ENCODE data around the gene WDR62. TPM values are rescaled to one million over a fixed set of nuclear protein-coding genes. Genes with fewer than 3 reads are reported as not detected.

The WDR62 gene
- total RNA-seq, 2 experiments from 2014 or later: 2.0 to 2.6 TPM

DNA sequence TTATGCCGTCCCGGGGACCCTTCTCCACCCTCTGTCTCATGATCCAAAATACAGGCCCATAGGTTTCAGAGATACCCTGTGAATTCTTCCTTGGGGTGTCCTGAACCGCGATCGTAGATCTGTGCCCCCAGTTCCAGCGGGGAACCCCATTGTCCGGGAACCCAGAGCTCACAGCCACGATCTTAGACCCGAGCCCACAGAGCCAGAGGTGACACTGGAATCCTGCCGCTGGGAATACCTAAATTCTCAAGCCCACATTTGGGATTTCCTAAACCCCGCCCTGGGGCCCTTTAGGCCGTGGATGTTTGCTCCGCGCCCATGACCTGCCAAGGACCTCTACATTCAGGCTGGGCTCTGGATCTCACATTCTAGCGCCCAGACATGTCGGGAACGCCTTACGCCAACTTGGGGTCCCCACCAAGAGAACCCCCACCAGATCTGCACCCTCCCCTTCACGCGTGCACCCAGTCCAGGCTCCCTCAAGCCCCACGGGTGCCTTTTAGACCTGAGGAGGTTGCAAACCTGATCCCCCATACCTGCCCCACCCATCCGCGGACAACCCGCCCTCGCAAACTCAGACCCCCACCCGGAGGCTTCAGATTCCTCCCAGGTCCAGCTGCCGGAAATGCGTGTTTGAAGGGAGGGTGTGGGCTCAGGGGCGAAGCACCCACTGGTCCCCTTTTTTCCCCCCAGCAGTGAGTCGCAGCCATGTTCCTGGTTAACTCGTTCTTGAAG lies 85.8 kb downstream of the WDR62 start:
- H3K4me3 Mint-ChIP-seq: peak overlapping the region; percentile 89
- TF ChIP-seq CTCF (IDR thresholded peaks at IDR 0.05): no peak
- no peaks in the 10 kb centered on the region for H3K9me3 ChIP-seq (ENCODE audit: control insufficient read depth in 1 of 2, insufficient read depth in 1 of 2, low read length in 2 of 2)
- H3K27ac Mint-ChIP-seq: peak overlapping the region; percentile 60
- H3K27me3 ChIP-seq (ENCODE audit: control insufficient read depth in 1 of 2, insufficient read depth in 2 of 2, low read length in 2 of 2): no peaks in the 10 kb centered on the region
- H3K4me1 ChIP-seq (ENCODE audit: insufficient read depth, low read length): peaks cover 25% of the 10 kb centered on the region
- ATAC-seq (ENCODE audit: poor library complexity) (peak; percentile 11), DNase-seq (peak in 10 of 14 experiments; percentile 8 to 74 (median 28))
- ChIA-PET POLR2A (interaction anchor here (1.0 to 2.0 kb wide), 4 partner anchors 10 to 33 kb away, joined by 3 to 44 read pairs (median 12); partner anchors contain the start of genes POLR2I and TBCB), CTCF (interaction anchor here (1.6 to 2.0 kb wide), 2 partner anchors 13 to 75 kb away, joined by 7 to 15 read pairs; partner anchors contain the start of genes ZNF146 and ZNF565)
- H3K4me3 ChIP-seq (ENCODE audit: low read length): peak overlapping the region; percentile 97
- H3K9me3 Mint-ChIP-seq: no peaks in the 10 kb centered on the region
- peak overlapping the region; percentile 50 to 80 for H3K27ac ChIP-seq (ENCODE audit: low read depth in 1 of 2, low read length in 2 of 2)
- intact Hi-C loops (cut with DNase I, micrococcal nuclease): loop anchor here (1.0 to 5.0 kb wide), 5 partner anchors 14 to 86 kb away; partner anchors contain the start of genes THAP8 (in 2 of the 2), WDR62 (in 2 of the 2), TBCB (in 1 of the 2) and ZNF565 (in 1 of the 2)
- H3K4me1 Mint-ChIP-seq (ENCODE audit: low read depth): peaks cover 22% of the 10 kb centered on the region
- peaks cover 48% of the 10 kb centered on the region for H3K36me3 Mint-ChIP-seq (ENCODE audit: low read depth)
- no peaks in the 10 kb centered on the region for H3K27me3 Mint-ChIP-seq
- H3K36me3 ChIP-seq (ENCODE audit: insufficient read depth, low read length): peaks cover 23% of the 10 kb centered on the region

DNA sequence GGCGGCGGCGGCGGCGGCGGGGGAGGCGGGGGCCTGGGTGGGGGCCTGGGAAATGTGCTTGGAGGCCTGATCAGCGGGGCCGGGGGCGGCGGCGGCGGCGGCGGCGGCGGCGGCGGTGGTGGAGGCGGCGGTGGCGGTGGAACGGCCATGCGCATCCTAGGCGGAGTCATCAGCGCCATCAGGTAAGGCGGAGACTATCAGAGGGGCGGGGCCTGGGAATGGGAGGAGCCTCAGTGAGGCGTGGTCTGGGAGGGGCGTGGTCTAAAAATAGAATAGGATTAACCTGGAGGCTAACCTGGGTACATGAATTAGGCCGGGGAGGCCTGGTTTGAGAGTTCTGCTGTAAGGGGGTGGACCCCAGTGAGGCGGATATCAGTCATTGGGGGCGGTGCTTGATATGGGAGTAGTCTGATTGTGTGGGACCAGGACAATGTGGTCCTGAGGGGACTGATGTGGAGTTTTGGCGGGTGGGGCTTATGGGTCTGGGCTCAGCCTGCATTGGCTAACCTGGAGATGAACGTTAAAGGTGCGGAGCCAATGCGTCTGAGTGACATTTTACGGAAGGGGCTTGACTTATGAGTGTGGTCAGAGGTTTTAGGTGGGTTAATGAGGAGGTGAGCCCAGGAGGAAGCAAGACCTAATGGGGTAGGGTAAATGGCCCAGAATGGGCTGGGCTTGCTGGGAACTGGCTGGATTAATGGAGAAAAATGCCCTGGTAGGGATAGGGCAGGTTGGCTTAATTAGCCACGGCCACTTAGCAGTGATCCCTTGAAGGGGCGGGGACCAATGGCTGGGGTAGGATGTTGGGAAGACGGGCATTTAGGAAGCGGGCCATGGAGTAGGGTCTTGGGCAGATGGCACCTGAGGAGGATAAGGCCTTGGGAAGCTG lies 86.6 kb downstream of the WDR62 start:
- Mint-ChIP-seq H3K27me3 (no peaks in the 10 kb centered on the region), H3K9me3 (no peaks in the 10 kb centered on the region), H3K4me3 (peak overlapping the region; percentile 82), H3K36me3 (ENCODE audit: low read depth) (peaks cover 56% of the 10 kb centered on the region), H3K27ac (peak overlapping the region; percentile 60), H3K4me1 (ENCODE audit: low read depth) (peaks cover 22% of the 10 kb centered on the region)
- CTCF ChIA-PET: interaction anchor here (1.6 to 2.0 kb wide), 2 partner anchors 14 to 74 kb away, joined by 7 to 15 read pairs; partner anchors contain the start of genes ZNF146 and ZNF565
- POLR2A ChIA-PET: interaction anchor here (2.0 kb wide), 2 partner anchors 12 to 26 kb away, joined by 22 to 44 read pairs; partner anchors contain the start of genes POLR2I and TBCB
- H3K36me3 ChIP-seq (ENCODE audit: insufficient read depth, low read length): peaks cover 31% of the 10 kb centered on the region
- no peaks in the 10 kb centered on the region for H3K27me3 ChIP-seq (ENCODE audit: control insufficient read depth in 1 of 2, insufficient read depth in 2 of 2, low read length in 2 of 2)
- no peaks in the 10 kb centered on the region for H3K9me3 ChIP-seq (ENCODE audit: control insufficient read depth in 1 of 2, insufficient read depth in 1 of 2, low read length in 2 of 2)
- H3K27ac ChIP-seq (ENCODE audit: low read depth in 1 of 2, low read length in 2 of 2): peak overlapping the region in 1 of 2 donors; percentile 29
- TF ChIP-seq CTCF (IDR thresholded peaks at IDR 0.05): no peak
- peak; percentile 85 for ATAC-seq (ENCODE audit: poor library complexity)
- intact Hi-C loops (cut with DNase I, micrococcal nuclease): loop anchor here (1.0 to 5.0 kb wide), 4 partner anchors 14 to 87 kb away; partner anchors contain the start of genes THAP8 (in 2 of the 2), WDR62 (in 2 of the 2) and ZNF565 (in 1 of the 2)
- H3K4me1 ChIP-seq (ENCODE audit: insufficient read depth, low read length): peaks cover 25% of the 10 kb centered on the region
- DNase-seq: peak; percentile 79 to 94 (median 88)
- peak overlapping the region; percentile 97 for H3K4me3 ChIP-seq (ENCODE audit: low read length)

DNA sequence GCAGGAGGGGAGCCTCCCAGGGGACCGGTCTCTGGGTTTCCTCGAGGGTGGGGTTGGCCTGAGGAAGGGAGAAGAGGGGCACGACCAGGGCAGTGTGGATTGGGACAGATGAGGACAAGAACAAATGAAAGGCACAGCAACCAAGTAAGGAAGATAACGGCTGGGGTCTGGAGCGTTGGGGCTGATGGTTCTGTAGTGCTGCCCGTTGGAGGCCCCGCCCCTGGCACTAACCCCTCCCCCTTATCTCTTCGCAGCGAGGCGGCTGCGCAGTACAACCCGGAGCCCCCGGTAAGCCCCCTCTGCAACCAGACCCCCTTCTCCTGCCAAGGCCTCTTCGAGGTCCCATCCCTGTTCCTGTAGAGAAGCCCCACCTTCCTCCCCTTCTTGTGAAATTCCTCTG lies 87.3 kb downstream of the WDR62 start:
- no peak for TF ChIP-seq CTCF (IDR thresholded peaks at IDR 0.05)
- Histone ChIP-seq H3K36me3 (ENCODE audit: insufficient read depth, low read length) (peaks cover 39% of the 10 kb centered on the region), H3K27ac (ENCODE audit: low read depth in 1 of 2, low read length in 2 of 2) (no peak overlapping the region), H3K27me3 (ENCODE audit: control insufficient read depth in 1 of 2, insufficient read depth in 2 of 2, low read length in 2 of 2) (no peaks in the 10 kb centered on the region), H3K9me3 (ENCODE audit: control insufficient read depth in 1 of 2, insufficient read depth in 1 of 2, low read length in 2 of 2) (no peaks in the 10 kb centered on the region), H3K4me1 (ENCODE audit: insufficient read depth, low read length) (peaks cover 20% of the 10 kb centered on the region), H3K4me3 (ENCODE audit: low read length) (no peak overlapping the region)
- no peak for ATAC-seq (ENCODE audit: poor library complexity)
- DNase-seq: no peak
- CTCF ChIA-PET: no interaction called here
- H3K27me3 Mint-ChIP-seq: no peaks in the 10 kb centered on the region
- peak overlapping the region; percentile 23 for H3K4me3 Mint-ChIP-seq
- intact Hi-C loops (cut with DNase I, micrococcal nuclease): loop anchor here in 1 of 2 experiments (5.0 kb wide), 1 partner anchor 70 kb away; the partner anchor contains the start of gene ZNF565
- no peak overlapping the region for H3K27ac Mint-ChIP-seq
- H3K4me1 Mint-ChIP-seq (ENCODE audit: low read depth): peaks cover 18% of the 10 kb centered on the region
- H3K9me3 Mint-ChIP-seq: no peaks in the 10 kb centered on the region
- POLR2A ChIA-PET: interaction anchor here (0.7 kb wide), 1 partner anchor 14 kb away, joined by 3 read pairs; no protein-coding TSS in a partner anchor
- peaks cover 64% of the 10 kb centered on the region for H3K36me3 Mint-ChIP-seq (ENCODE audit: low read depth)

Measured in CD4-positive, alpha-beta T cell (primary cell).